T-helper 17 cell (primary cell): ENCODE results near the gene FADS2. TPM values are rescaled to one million over a fixed set of nuclear protein-coding genes. Genes with fewer than 3 reads are reported as not detected.

Source experiments
- ATAC-seq: fragments of 150-1000 bp; cut with Tn5 transposase; 2 replicates; pipeline ENCODE4 v1.10.0; 2021; ENCODE audit warnings: mild to moderate bottlenecking, moderate library complexity
- DNase-seq, 3 donors: peaks; one replicate each; pipeline versions ENCODE4 v3.0.0 to v3.0.0-alpha.2; 2020 to 2021
- H3K9me3 ChIP-seq: one replicate; pipeline ENCODE4 v1.7.0; 2013; ENCODE audit warnings: low read length, mild to moderate bottlenecking; ENCODE audit not compliant: control insufficient read depth, poor library complexity, severe bottlenecking
- H3K27ac Mint-ChIP-seq: one replicate; pipeline ENCODE4 v1.8.0; 2022; ENCODE audit warnings: mild to moderate bottlenecking, moderate library complexity, mixed read lengths
- H3K27me3 Mint-ChIP-seq: one replicate; pipeline ENCODE4 v1.8.0; 2022; ENCODE audit warnings: mixed read lengths
- H3K36me3 Mint-ChIP-seq: one replicate; pipeline ENCODE4 v1.8.0; 2022; ENCODE audit warnings: low read depth, mixed read lengths
- H3K4me1 Mint-ChIP-seq: one replicate; pipeline ENCODE4 v1.8.0; 2022; ENCODE audit warnings: mild to moderate bottlenecking, mixed read lengths
- H3K4me3 Mint-ChIP-seq: one replicate; pipeline ENCODE4 v1.8.0; 2022; ENCODE audit warnings: mild to moderate bottlenecking, moderate library complexity, mixed read lengths
- total RNA-seq, 4 donors: library from RNA in 2 of 4; stranded (reverse) in 2 of 4; gene quantifications; one replicate each; pipeline ENCODE4 v1.2.3 and lab custom pipeline; 2022 to 2026

Gene FADS2
- 10 to 100 TPM in 1 of 2 donors, 1 to 10 TPM in 1; 5.2 to 15.7 TPM for total RNA-seq
- 0.23 to 0.35 reads per million in 2 donors for total RNA-seq (lab: John Stamatoyannopoulos, UW)

DNA sequence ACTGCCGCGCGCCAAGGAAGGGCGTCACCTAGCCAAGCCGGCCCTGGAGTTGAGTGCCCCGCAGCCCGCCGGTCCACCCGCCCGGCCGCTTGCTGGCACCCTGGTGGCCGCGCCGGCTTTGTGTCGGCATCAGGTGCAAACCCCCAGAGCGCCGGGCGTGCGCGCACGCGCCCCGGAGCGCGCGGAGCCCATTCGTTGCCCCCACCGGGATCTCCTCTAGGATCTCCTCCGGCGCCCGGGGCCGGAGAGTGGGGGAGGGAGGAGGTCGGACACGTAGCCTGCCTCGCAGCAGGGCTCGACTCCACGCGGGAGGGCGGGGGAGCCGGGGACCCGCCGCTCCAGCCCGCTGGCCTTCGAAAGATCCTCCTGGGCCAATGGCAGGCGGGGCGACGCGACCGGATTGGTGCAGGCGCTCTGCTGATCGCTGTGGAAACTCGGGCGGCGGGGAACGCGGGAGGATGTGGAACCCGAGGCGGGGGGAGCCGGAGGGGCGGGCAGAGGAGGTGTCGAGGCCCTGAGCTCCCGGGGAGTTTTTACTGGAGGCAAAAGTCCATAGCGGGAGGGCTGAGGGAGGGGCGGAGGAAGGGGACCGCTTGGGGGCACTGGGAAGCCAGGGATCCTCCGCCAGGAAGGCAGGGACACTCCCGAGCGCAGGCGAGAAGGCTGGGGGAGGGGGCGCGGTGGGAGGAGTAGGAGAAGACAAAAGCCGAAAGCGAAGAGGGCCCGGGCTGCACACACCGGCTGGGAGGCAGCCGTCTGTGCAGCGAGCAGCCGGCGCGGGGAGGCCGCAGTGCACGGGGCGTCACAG, at the start of gene FADS2:
TSS of gene FADS2 (plus strand) at position 730 of the 808 bp plus-strand sequence. CDS start 91 bp downstream, outside the sequence.
- Mint-ChIP-seq H3K27ac (peak within 1 kb of the TSS; percentile 78), H3K36me3 (peaks cover 4% of the 10 kb centered on the region), H3K4me3 (peak within 1 kb of the TSS; percentile 91), H3K27me3 (peaks cover 16% of the 10 kb centered on the region), H3K4me1 (peaks cover 31% of the 10 kb centered on the region)
- DNase-seq, result peak; percentile 30 to 71 (median 39)
- peak; percentile 90 for ATAC-seq
- H3K9me3 ChIP-seq, result no peaks in the 10 kb centered on the region

DNA sequence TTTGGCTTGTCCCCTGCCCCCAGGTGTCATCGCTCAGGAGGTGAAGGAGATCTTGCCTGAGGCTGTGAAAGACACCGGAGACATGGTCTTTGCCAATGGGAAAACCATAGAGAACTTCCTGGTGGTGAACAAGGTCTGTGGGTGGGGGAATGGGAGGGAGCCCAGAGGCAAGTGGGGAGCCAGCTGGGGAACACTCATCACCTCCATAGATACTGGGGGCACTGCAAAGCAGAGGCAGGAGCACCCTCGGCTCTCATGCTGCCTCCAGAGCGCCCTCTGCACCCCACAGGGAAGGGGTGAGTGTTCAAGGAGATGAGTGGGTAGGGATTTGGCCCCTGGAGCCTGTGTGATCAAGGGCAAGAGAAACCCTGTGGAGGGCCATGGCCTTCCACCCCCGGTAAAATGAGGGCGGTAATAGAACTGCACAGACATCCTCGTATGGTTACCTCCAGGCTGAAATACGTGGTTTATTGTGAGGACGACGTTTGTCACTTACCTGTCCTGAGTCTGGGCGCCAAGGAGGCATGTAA, 49.7 kb upstream of the FADS2 start:
- DNase-seq (no peak), ATAC-seq (no peak)
- Mint-ChIP-seq H3K36me3 (no peaks in the 10 kb centered on the region), H3K27me3 (no peaks in the 10 kb centered on the region), H3K4me3 (peak overlapping the region; percentile 84), H3K27ac (no peak overlapping the region), H3K4me1 (peaks cover 8% of the 10 kb centered on the region)
- no peaks in the 10 kb centered on the region for H3K9me3 ChIP-seq

DNA sequence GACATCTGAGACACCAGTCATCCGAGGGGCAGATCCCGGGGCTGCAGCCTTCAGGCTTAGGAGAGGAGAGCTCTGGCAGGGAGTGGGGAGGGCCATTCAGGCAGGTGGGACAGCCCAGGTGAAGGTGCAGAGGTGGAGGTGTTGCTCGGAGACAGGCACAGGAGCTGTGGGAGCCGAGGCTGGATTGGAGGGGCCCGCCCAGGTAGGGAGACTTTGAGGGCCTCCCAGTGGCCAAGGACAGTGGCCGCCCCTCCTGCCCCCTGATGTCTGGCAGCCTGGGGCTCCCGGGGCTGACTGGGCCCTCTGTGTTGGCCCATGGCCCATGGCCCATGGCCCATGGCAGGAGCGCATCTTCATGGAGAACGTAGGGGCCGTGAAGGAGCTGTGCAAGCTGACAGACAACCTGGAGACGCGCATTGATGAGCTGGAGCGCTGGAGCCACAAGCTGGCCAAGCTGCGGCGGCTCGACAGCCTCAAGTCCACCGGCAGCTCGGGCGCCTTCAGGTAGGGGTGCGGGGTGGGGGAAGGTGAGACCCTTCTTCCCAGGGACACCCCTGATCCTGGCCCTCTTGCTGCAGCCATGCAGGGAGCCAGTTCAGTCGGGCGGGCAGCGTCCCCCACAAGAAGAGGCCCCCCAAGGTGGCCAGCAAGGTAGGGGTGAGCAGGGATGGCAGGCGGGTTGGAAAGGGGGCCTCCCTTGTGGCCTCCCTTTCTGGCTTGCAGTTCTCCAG, 49.0 kb upstream of the FADS2 start:
- no peaks in the 10 kb centered on the region for H3K36me3 Mint-ChIP-seq
- ATAC-seq, result no peak
- H3K9me3 ChIP-seq, result no peaks in the 10 kb centered on the region
- H3K27ac Mint-ChIP-seq, result no peak overlapping the region
- H3K4me3 Mint-ChIP-seq, result no peak overlapping the region
- H3K27me3 Mint-ChIP-seq, result no peaks in the 10 kb centered on the region
- peaks cover 8% of the 10 kb centered on the region for H3K4me1 Mint-ChIP-seq
- no peak for DNase-seq

DNA sequence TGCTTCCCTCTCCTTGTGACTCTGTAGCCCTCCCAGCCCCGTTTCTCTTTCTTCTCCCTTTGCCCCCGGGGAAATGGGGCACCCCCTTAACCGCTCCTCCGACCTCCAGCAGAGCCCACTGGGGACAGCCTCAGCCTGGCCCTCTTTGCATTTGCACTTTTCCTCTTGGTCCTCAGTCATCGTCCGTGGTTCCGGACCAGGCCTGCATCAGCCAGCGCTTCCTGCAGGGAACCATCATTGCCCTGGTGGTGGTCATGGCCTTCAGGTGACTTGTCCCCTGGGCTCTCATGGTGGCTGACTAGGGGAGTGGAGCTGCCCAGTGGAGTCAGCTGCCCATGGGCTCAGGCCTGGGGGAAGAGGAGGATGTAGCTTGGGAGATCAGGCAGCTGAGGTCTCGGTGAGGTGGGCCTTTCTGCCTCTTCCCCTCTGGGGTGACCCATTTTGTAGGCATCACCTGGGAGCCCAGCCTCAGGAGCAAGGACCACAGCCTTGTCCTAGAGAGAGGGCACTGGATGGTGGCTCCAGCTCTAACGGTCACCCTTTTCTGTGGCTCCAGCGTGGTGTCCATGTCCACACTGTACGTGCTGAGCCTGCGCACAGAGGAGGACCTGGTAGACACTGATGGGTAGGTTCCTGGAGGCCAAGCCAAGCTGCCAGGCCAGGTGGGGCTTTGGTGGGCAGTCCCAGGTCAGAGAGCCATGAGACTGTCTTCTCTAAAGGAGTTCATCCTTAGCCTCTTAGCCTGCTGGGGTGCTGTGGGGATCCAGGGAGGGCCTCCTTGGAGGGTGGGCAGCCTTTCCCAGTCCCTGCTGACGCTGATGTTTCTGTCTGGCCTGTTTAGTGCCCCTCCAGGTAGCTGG, 48.2 kb upstream of the FADS2 start:
- Mint-ChIP-seq H3K27me3 (no peaks in the 10 kb centered on the region), H3K27ac (no peak overlapping the region), H3K4me3 (no peak overlapping the region), H3K4me1 (peaks cover 6% of the 10 kb centered on the region), H3K36me3 (peaks cover 3% of the 10 kb centered on the region)
- DNase-seq (no peak), ATAC-seq (no peak)
- no peaks in the 10 kb centered on the region for H3K9me3 ChIP-seq

DNA sequence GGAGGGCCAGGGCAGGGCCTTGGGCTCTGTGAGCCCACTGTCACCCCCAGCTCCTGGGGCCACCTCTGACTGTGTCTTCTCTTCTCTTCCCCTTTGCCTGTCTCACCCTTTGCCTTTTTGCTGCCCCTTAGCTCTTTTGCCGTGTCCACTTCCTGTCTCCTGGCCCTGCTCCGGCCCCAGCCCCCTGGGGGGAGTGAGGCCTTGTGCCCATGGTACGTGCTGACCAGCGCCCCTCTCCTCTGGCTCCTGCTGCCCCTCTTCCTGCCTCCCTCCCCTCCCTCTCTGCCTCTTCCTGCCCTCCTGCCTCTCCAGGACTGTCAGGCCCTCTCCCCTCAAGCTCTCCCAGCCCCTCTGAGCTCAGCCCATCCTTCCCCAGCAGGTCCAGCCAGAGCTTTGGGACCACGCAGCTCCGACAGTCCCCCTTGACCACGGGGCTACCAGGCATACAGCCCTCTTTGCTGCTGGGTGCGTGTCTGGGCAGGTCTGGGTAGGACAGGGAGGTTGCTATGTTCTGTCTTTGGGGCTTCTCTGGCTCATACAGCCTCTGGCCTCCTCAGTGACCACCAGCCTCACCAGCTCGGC, 47.4 kb upstream of the FADS2 start:
- ATAC-seq (no peak), DNase-seq (no peak)
- Mint-ChIP-seq H3K27me3 (no peaks in the 10 kb centered on the region), H3K36me3 (peaks cover 3% of the 10 kb centered on the region), H3K4me1 (peaks cover 6% of the 10 kb centered on the region), H3K27ac (no peak overlapping the region), H3K4me3 (no peak overlapping the region)
- H3K9me3 ChIP-seq, result no peaks in the 10 kb centered on the region

GRCh38 chr11:61781585-61781984, 46.5 kb upstream of the FADS2 start:
- no peaks in the 10 kb centered on the region for H3K9me3 ChIP-seq
- Mint-ChIP-seq H3K4me1 (peaks cover 6% of the 10 kb centered on the region), H3K27ac (no peak overlapping the region), H3K36me3 (peaks cover 3% of the 10 kb centered on the region), H3K27me3 (no peaks in the 10 kb centered on the region), H3K4me3 (no peak overlapping the region)
- ATAC-seq (no peak), DNase-seq (no peak)

GRCh38 chr11:61782299-61782698, 45.8 kb upstream of the FADS2 start:
- H3K27me3 Mint-ChIP-seq, result no peaks in the 10 kb centered on the region
- no peaks in the 10 kb centered on the region for H3K9me3 ChIP-seq
- H3K27ac Mint-ChIP-seq, result no peak overlapping the region
- H3K4me1 Mint-ChIP-seq, result peaks cover 6% of the 10 kb centered on the region
- ATAC-seq, result no peak
- H3K4me3 Mint-ChIP-seq, result no peak overlapping the region
- peaks cover 3% of the 10 kb centered on the region for H3K36me3 Mint-ChIP-seq
- no peak for DNase-seq

- Mint-ChIP-seq H3K4me1 (peaks cover 5% of the 10 kb centered on the region), H3K36me3 (peaks cover 3% of the 10 kb centered on the region), H3K27me3 (no peaks in the 10 kb centered on the region), H3K27ac (no peak overlapping the region), H3K4me3 (no peak overlapping the region)
- DNase-seq (no peak), ATAC-seq (no peak)
- no peaks in the 10 kb centered on the region for H3K9me3 ChIP-seq
Observed at GRCh38 chr11:61782841-61783240, 45.3 kb upstream of the FADS2 start.

- Mint-ChIP-seq H3K4me1 (peaks cover 2% of the 10 kb centered on the region), H3K27ac (peak overlapping the region; percentile 37), H3K36me3 (peaks cover 5% of the 10 kb centered on the region), H3K27me3 (no peaks in the 10 kb centered on the region), H3K4me3 (peak overlapping the region; percentile 31)
- ATAC-seq, result no peak
- DNase-seq, result no peak
- H3K9me3 ChIP-seq, result no peaks in the 10 kb centered on the region
Observed at GRCh38 chr11:61783717-61784505, 44.2 kb upstream of the FADS2 start.

DNA sequence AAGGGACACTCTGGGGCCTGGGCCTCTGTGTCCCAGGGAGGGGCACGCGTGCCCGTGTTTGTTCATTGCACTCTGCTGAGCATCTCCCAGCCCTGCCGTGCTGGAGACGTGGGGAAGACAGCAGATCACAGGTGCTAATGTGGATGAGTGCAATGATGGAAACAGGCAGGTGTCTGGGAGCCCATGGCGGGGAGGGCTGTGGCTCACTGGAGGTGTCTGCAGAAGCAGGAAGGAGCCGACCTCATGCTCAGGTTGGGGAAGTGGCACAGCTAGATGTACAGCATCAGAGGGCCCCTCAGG, 43.6 kb upstream of the FADS2 start:
- no peak for DNase-seq
- Mint-ChIP-seq H3K36me3 (peaks cover 5% of the 10 kb centered on the region), H3K4me3 (peak overlapping the region; percentile 31), H3K4me1 (peaks cover 2% of the 10 kb centered on the region), H3K27ac (peak overlapping the region; percentile 37), H3K27me3 (no peaks in the 10 kb centered on the region)
- no peak for ATAC-seq
- H3K9me3 ChIP-seq, result no peaks in the 10 kb centered on the region

DNA sequence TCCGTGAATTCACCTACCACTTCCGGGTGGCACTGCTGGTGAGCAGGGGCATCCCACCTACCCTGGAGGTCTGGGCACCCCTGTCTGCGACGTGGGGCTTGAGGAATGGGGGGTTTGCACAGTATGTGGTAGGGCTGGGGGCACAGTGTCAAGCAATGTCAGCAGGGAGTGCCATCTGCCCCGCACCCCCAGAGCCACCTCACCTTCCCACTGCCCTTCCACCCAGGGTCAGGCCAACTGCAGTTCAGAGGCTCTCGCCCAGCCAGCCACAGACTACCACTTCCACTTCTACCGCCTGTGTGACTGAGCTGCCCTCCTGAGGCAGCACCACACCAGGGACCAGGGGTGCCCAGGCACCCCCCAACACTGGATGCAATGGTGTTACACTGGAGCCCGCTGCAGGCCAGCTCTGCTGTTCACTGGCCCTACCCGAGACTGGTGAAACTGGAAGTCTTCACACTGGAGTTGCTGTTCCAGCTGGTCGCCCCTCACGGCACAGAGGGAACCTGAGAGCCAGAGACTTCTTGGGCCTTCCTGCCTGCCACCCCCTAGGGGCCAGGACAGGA, 42.2 kb upstream of the FADS2 start:
- DNase-seq (no peak), ATAC-seq (no peak)
- peaks cover 6% of the 10 kb centered on the region for H3K4me1 Mint-ChIP-seq
- no peaks in the 10 kb centered on the region for H3K27me3 Mint-ChIP-seq
- H3K27ac Mint-ChIP-seq, result no peak overlapping the region
- H3K9me3 ChIP-seq, result no peaks in the 10 kb centered on the region
- H3K36me3 Mint-ChIP-seq, result peaks cover 5% of the 10 kb centered on the region
- H3K4me3 Mint-ChIP-seq, result no peak overlapping the region
